ENCODE data around the gene FOXN1. TPM values are rescaled to one million over a fixed set of nuclear protein-coding genes. Genes with fewer than 3 reads are reported as not detected.

Gene FOXN1
- total RNA-seq, 4 donors from 2014 or later: 0.14 to 0.32 TPM; not detected in 2

GRCh38 chr17:28487881-28488532 is 18.1 kb upstream of the FOXN1 start:
- no peak overlapping the region for H3K4me3 ChIP-seq

GRCh38 chr17:28488533-28489276 is 17.4 kb upstream of the FOXN1 start:
- Histone ChIP-seq H3K27ac (no peak overlapping the region), H3K4me1 (peaks cover 0 to 13% (median 5%) of the 10 kb centered on the region in 4 donors), H3K9me3 (no peaks in the 10 kb centered on the region), H3K27me3 (no peaks in the 10 kb centered on the region), H3K36me3 (no peaks in the 10 kb centered on the region), H3K4me3 (no peak overlapping the region)
- 71 to 80% methylated on average over 1 to 7 of the region's 7 CpGs for WGBS, 2 donors (ENCODE audit: low coverage in 1 of 2)
- intact Hi-C loops (cut with DNase I; ENCODE audit: low total_unique reads) (no loop called here), in situ Hi-C loops (cut with MboI; ENCODE audit: low pct_ligation_motif_present in 1 of 4, low pct_unique_long_range_greater_than_20kb in 1 of 4, low sequenced_read_pairs in 3 of 4) (no loop called here)
- TF ChIP-seq POLR2A (IDR thresholded peaks at IDR 0.05) (no peak), CTCF (IDR thresholded peaks at IDR 0.05) (no peak), EP300 (IDR thresholded peaks at IDR 0.05; ENCODE audit: low read depth) (no peak), POLR2AphosphoS5 (IDR thresholded peaks at IDR 0.05) (no peak)
- DNase-seq: no peak

More at GRCh38 chr17:28487881-28488532, 18.1 kb upstream of the FOXN1 start:
- no peaks in the 10 kb centered on the region for H3K27me3 ChIP-seq
- no peak for TF ChIP-seq POLR2AphosphoS5 (IDR thresholded peaks at IDR 0.05)
- no peak for TF ChIP-seq POLR2A (IDR thresholded peaks at IDR 0.05)
- TF ChIP-seq EP300 (IDR thresholded peaks at IDR 0.05; ENCODE audit: low read depth): no peak
- no peak for TF ChIP-seq CTCF (IDR thresholded peaks at IDR 0.05)
- H3K27ac ChIP-seq: no peak overlapping the region
- no peaks in the 10 kb centered on the region for H3K9me3 ChIP-seq
- peaks cover 0 to 20% (median 5%) of the 10 kb centered on the region in 4 donors for H3K4me1 ChIP-seq
- 55% methylated on average over 5 of the region's 5 CpGs; no CpG with 5 or more reads in 1 of the 2 donors for WGBS, 2 donors (ENCODE audit: low coverage in 1 of 2)
- in situ Hi-C loops (cut with MboI; ENCODE audit: low pct_ligation_motif_present in 1 of 4, low pct_unique_long_range_greater_than_20kb in 1 of 4, low sequenced_read_pairs in 3 of 4) (no loop called here), intact Hi-C loops (cut with DNase I; ENCODE audit: low total_unique reads) (no loop called here)
- DNase-seq: no peak
- H3K36me3 ChIP-seq: no peaks in the 10 kb centered on the region

- H3K36me3 ChIP-seq: no peaks in the 10 kb centered on the region
- 81% methylated on average over 6 of the region's 11 CpGs; no CpG with 5 or more reads in 1 of the 2 donors for WGBS, 2 donors (ENCODE audit: low coverage in 1 of 2)
- H3K4me1 ChIP-seq: peaks cover 0 to 10% (median 5%) of the 10 kb centered on the region in 4 donors
- H3K4me3 ChIP-seq: no peak overlapping the region
- DNase-seq: no peak
- H3K9me3 ChIP-seq: no peaks in the 10 kb centered on the region
- intact Hi-C loops (cut with DNase I; ENCODE audit: low total_unique reads): loop anchor here (5.0 kb wide), 1 partner anchor 121 kb away; the partner anchor contains the start of gene RSKR
- H3K27me3 ChIP-seq: no peaks in the 10 kb centered on the region
- H3K27ac ChIP-seq: no peak overlapping the region
- in situ Hi-C loops (cut with MboI; ENCODE audit: low pct_ligation_motif_present in 1 of 4, low pct_unique_long_range_greater_than_20kb in 1 of 4, low sequenced_read_pairs in 3 of 4): loop anchor here in 2 of 4 donors (10.0 kb wide), 1 partner anchor 124 kb away; the partner anchor contains the start of gene RSKR (in 2 of the 2)
- no peak for TF ChIP-seq EP300 (IDR thresholded peaks at IDR 0.05; ENCODE audit: low read depth)
- TF ChIP-seq POLR2A (IDR thresholded peaks at IDR 0.05): no peak
- TF ChIP-seq CTCF (IDR thresholded peaks at IDR 0.05): no peak
- no peak for TF ChIP-seq POLR2AphosphoS5 (IDR thresholded peaks at IDR 0.05)
Observed at GRCh38 chr17:28491286-28491685, 14.9 kb upstream of the FOXN1 start.

GRCh38 chr17:28491860-28492259 is 14.3 kb upstream of the FOXN1 start:
- WGBS, 2 donors (ENCODE audit: low coverage in 1 of 2): 86% methylated on average over 3 of the region's 3 CpGs; no CpG with 5 or more reads in 1 of the 2 donors
- in situ Hi-C loops (cut with MboI; ENCODE audit: low pct_ligation_motif_present in 1 of 4, low pct_unique_long_range_greater_than_20kb in 1 of 4, low sequenced_read_pairs in 3 of 4): loop anchor here in 2 of 4 donors (10.0 kb wide), 1 partner anchor 123 kb away; the partner anchor contains the start of gene RSKR (in 2 of the 2)
- H3K27me3 ChIP-seq: no peaks in the 10 kb centered on the region
- H3K4me3 ChIP-seq: no peak overlapping the region
- H3K36me3 ChIP-seq: no peaks in the 10 kb centered on the region
- TF ChIP-seq CTCF (IDR thresholded peaks at IDR 0.05) (no peak), POLR2AphosphoS5 (IDR thresholded peaks at IDR 0.05) (no peak), POLR2A (IDR thresholded peaks at IDR 0.05) (no peak), EP300 (IDR thresholded peaks at IDR 0.05; ENCODE audit: low read depth) (no peak)
- no peak for DNase-seq
- H3K27ac ChIP-seq: no peak overlapping the region
- intact Hi-C loops (cut with DNase I; ENCODE audit: low total_unique reads): loop anchor here (5.0 kb wide), 1 partner anchor 120 kb away; the partner anchor contains the start of gene RSKR
- no peaks in the 10 kb centered on the region for H3K9me3 ChIP-seq
- H3K4me1 ChIP-seq: peaks cover 0 to 10% (median 5%) of the 10 kb centered on the region in 4 donors

All from transverse colon (tissue), 4 donors.